GM12873 (cell line): ENCODE measurements around the gene ILF3.
A peak's percentile ranks its signal among the peaks of the same experiment; 100 is the strongest.

Experiments
- TF ChIP-seq, protein P1 (sequence below): IDR thresholded peaks from 2 replicates; pipeline ENCODE4 v1.5.1; 2012; ENCODE audit warnings: low read depth, mild to moderate bottlenecking, moderate library complexity, low read length, control low read depth; ENCODE audit not compliant: insufficient read depth; ENCODE audit errors: missing control alignments

ILF3 gene

GRCh38 chr19:10717356-10718204, 63.4 kb downstream of the ILF3 start, which contains the start of gene DNM2:
DNM2 (plus strand) TSS chr19:10718079; CDS start chr19:10718243, 164 bp downstream.
- TF ChIP-seq, protein P1, sequence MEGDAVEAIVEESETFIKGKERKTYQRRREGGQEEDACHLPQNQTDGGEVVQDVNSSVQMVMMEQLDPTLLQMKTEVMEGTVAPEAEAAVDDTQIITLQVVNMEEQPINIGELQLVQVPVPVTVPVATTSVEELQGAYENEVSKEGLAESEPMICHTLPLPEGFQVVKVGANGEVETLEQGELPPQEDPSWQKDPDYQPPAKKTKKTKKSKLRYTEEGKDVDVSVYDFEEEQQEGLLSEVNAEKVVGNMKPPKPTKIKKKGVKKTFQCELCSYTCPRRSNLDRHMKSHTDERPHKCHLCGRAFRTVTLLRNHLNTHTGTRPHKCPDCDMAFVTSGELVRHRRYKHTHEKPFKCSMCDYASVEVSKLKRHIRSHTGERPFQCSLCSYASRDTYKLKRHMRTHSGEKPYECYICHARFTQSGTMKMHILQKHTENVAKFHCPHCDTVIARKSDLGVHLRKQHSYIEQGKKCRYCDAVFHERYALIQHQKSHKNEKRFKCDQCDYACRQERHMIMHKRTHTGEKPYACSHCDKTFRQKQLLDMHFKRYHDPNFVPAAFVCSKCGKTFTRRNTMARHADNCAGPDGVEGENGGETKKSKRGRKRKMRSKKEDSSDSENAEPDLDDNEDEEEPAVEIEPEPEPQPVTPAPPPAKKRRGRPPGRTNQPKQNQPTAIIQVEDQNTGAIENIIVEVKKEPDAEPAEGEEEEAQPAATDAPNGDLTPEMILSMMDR: peak; percentile 80

DNA sequence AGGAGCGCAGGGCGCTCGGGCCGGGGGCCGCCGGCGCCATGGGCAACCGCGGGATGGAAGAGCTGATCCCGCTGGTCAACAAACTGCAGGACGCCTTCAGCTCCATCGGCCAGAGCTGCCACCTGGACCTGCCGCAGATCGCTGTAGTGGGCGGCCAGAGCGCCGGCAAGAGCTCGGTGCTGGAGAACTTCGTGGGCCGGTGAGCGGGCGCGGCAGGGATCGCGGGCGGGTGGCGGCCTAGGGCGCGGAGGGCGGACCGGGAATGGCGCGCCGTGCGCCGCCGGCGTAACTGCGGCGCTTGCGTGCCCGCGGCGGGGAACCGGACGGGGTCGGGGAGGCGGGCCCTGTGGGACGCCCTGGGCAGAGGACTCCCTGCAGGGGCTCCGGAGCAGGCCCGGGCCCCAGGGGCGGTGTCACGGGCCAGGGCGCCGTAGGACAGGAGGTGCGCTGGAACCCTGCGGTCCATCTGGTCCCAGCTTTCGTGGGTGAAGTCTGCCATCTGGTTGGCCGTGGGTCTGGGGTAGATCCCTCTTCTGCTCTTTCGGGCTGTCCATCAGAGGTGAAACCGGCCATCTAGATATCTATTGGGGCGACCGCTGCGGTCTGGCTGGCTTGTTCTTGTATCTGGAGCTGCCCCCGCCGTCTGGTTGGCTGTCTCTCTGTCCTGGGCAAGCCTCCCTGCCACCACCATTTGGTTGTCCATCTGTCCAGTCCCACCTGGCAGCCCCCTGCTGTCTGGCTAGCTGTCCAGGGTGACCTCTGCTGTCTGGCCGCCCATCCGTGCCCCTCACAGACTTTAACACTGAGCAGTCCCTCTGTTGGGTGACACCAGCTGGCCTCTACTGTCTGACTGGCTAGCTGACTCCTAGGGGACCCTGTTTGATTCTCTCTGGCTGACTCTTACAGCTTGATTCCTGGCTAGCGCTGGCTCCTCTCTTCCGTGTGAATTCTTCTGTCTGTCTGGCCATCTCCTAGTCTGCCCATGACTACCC, 64.4 kb downstream of the ILF3 start:
- TF ChIP-seq, protein P1: no peak

GRCh38 chr19:10719466-10719961, 65.4 kb downstream of the ILF3 start:
- TF ChIP-seq, protein P1: no peak

DNA sequence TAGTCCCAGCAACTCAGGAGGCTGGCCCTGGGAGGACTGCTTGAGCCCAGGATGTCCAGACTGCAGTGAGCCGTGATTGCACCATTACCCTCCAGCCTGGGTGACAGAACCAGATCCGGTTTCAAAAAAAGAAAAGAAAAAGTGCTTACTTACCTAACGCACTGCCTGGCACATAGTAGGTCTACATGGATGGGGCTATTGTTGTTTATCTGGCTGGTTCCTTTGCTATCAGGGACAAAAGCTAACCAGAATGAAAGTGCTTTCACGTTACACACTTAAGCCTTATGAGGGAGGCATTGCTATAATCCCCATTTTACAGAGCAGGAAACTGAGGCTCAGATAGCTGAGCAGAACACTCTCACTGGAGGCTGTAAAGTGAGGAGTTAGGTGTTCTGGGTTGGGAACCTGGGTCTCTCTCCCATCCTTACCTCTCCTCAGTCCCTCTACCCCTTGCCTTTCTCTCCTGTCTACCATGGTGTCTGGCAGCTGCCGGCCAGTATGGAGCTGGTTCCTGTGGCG, 66.5 kb downstream of the ILF3 start:
- TF ChIP-seq, protein P1: no peak

- TF ChIP-seq, protein P1: no peak
Observed at GRCh38 chr19:10723591-10723990, 69.4 kb downstream of the ILF3 start.

DNA sequence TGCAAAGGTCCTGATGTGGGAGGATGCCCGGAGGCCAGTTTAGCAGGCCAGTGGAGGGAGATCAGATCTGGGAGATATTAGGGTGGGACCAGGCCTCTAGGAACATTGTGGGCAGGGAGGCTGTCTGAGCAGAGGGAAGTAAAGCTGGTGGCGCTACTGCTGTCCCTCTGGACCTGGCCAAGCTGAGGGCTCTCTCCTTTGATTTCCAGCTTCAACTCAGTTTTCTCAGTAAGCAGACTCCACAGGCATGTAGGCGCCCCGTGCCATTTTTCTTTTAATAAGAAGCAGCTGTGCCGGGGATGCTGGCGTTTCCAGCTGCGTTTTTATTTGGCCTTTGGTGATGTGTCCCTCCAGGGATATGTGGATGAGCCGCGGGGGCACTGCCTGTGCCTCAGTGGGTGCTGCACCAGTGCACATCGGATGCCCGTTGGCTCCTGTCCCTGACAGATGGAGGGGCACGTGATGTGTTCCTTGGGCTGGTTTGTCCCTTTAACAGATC, 70.5 kb downstream of the ILF3 start:
- TF ChIP-seq, protein P1: no peak
